Measurements from ENCODE around the gene MED12. TPM values are rescaled to one million over a fixed set of nuclear protein-coding genes. Genes with fewer than 3 reads are reported as not detected.

MED12 gene
- total RNA-seq, 1 donor from 2014 or later: 23.2 TPM

DNA sequence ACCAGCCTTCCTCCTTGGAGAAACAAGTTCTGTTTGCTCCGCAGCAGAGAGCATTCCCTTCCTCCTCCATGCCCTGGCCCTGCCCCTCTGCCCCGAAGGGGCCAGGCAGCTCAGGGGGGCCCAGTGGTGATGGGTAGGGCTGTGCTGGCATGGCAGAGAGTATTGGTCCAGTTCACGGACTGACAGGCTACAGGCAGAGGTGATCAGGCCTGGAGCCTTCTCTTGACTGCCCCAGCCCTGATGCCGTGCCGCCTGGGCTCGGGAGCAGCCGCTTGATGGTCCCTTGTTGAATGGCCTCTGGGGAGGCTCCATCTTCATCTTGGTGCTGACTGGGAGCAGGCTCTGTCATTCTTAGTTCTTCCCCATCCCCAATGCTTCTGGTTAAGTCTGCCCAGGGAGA is 35.8 kb downstream of the MED12 start:
- no peak overlapping the region for H3K27ac ChIP-seq (replicated peaks)
- H3K4me3 ChIP-seq: no peak overlapping the region
- TF ChIP-seq CTCF (IDR thresholded peaks at IDR 0.05; ENCODE audit: borderline replicate concordance): no peak
- no peaks in the 10 kb centered on the region for H3K9me3 ChIP-seq (replicated peaks)
- H3K27me3 ChIP-seq (ENCODE audit: low read depth): no peaks in the 10 kb centered on the region
- no peak for DNase-seq
- intact Hi-C loops (cut with micrococcal nuclease): no loop called here
- H3K36me3 ChIP-seq: no peaks in the 10 kb centered on the region
- H3K4me1 ChIP-seq: no peaks in the 10 kb centered on the region

- Histone ChIP-seq H3K27me3 (ENCODE audit: low read depth) (no peaks in the 10 kb centered on the region), H3K9me3 (replicated peaks) (no peaks in the 10 kb centered on the region), H3K4me1 (no peaks in the 10 kb centered on the region), H3K36me3 (no peaks in the 10 kb centered on the region), H3K4me3 (no peak overlapping the region), H3K27ac (replicated peaks) (no peak overlapping the region)
- no peak for TF ChIP-seq CTCF (IDR thresholded peaks at IDR 0.05; ENCODE audit: borderline replicate concordance)
- intact Hi-C loops (cut with micrococcal nuclease): no loop called here
- no peak for DNase-seq
Measured at GRCh38 chrX:71154641-71155040, 36.2 kb downstream of the MED12 start.

GRCh38 chrX:71158603-71159002 is 40.2 kb downstream of the MED12 start:
- TF ChIP-seq CTCF (IDR thresholded peaks at IDR 0.05; ENCODE audit: borderline replicate concordance): no peak
- Histone ChIP-seq H3K9me3 (replicated peaks) (no peaks in the 10 kb centered on the region), H3K27me3 (ENCODE audit: low read depth) (no peaks in the 10 kb centered on the region), H3K4me3 (no peak overlapping the region), H3K27ac (replicated peaks) (no peak overlapping the region), H3K36me3 (no peaks in the 10 kb centered on the region), H3K4me1 (no peaks in the 10 kb centered on the region)
- intact Hi-C loops (cut with micrococcal nuclease): no loop called here
- no peak for DNase-seq

- no peaks in the 10 kb centered on the region for H3K9me3 ChIP-seq (replicated peaks)
- DNase-seq: no peak
- intact Hi-C loops (cut with micrococcal nuclease): no loop called here
Measured at GRCh38 chrX:71159335-71159734, 40.9 kb downstream of the MED12 start.

DNA sequence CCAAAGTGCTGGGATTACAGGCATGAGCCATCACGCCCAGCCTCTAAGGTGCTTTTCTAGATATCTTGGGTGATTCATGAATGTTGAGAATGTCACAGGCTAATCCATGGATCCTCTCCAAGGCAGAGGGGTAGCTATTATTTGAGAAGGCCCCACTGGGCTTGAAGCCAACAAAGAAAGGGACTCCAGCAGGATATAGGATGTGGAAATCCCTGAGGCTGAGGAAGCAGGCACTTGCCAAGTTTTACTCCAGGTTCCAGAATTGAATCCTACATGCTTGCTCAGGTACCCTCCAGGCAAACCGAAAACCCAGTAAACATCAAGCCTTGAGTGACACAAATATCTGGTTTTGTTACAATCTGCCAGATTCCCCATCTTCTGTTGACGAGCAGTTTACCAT is 42.1 kb downstream of the MED12 start:
- H3K4me1 ChIP-seq: no peaks in the 10 kb centered on the region
- intact Hi-C loops (cut with micrococcal nuclease): no loop called here
- no peak for TF ChIP-seq CTCF (IDR thresholded peaks at IDR 0.05; ENCODE audit: borderline replicate concordance)
- H3K9me3 ChIP-seq (replicated peaks): no peaks in the 10 kb centered on the region
- H3K27ac ChIP-seq (replicated peaks): no peak overlapping the region
- H3K36me3 ChIP-seq: no peaks in the 10 kb centered on the region
- H3K4me3 ChIP-seq: no peak overlapping the region
- H3K27me3 ChIP-seq (ENCODE audit: low read depth): no peaks in the 10 kb centered on the region
- DNase-seq: no peak

More at GRCh38 chrX:71159335-71159734, 40.9 kb downstream of the MED12 start:
- Histone ChIP-seq H3K27ac (replicated peaks) (no peak overlapping the region), H3K36me3 (no peaks in the 10 kb centered on the region), H3K4me3 (no peak overlapping the region), H3K4me1 (no peaks in the 10 kb centered on the region), H3K27me3 (ENCODE audit: low read depth) (no peaks in the 10 kb centered on the region)
- TF ChIP-seq CTCF (IDR thresholded peaks at IDR 0.05; ENCODE audit: borderline replicate concordance): no peak

DNA sequence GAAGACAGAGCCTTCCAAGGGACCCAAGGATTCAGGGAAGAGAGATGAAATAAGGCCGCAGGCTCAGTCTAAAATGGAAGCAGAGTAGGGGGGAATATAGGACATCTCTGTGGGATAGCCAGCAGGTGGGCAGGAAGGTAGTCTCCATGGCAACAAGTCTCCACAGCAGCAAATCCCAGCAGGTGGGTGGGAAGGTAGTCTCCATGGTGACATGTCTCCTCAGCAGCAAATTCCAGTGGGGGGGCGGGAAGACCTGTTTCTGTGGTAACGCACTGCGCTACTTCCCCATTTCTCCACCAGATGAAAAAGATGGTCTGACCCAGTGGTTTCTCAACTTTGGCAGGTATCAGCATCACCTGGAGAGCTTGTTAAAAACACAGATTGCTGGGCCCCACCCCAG is 44.6 kb downstream of the MED12 start:
- Histone ChIP-seq H3K4me3 (no peak overlapping the region), H3K9me3 (replicated peaks) (no peaks in the 10 kb centered on the region), H3K4me1 (no peaks in the 10 kb centered on the region), H3K27me3 (ENCODE audit: low read depth) (no peaks in the 10 kb centered on the region), H3K27ac (replicated peaks) (no peak overlapping the region), H3K36me3 (no peaks in the 10 kb centered on the region)
- TF ChIP-seq CTCF (IDR thresholded peaks at IDR 0.05; ENCODE audit: borderline replicate concordance): no peak
- DNase-seq: no peak
- intact Hi-C loops (cut with micrococcal nuclease): no loop called here
